K562 (cell line): ENCODE data around the gene FSD1L. TPM values are rescaled to one million over a fixed set of nuclear protein-coding genes. Genes with fewer than 3 reads are reported as not detected.

Source experiments
- AFF1 ChIP-seq, 2 experiments: fragments of 450-650 bp; IDR thresholded peaks; 2 replicates each; pipeline ENCODE4 v1.6.1; 2018; ENCODE audit warnings: mild to moderate bottlenecking in 2 of 2, low read depth in 1 of 2; ENCODE audit not compliant: partially characterized antibody in 2 of 2
- CBFB ChIP-seq: sonication (generic); formaldehyde crosslinking; IDR thresholded peaks from 2 replicates; pipeline ENCODE4 v1.4.0; 2020; ENCODE audit warnings: mild to moderate bottlenecking, missing genetic modification reagents
- CTCF ChIP-seq, 3 experiments: IDR thresholded peaks in 2 of 3; conservative IDR thresholded peaks in 1 of 3; 2 replicates each; pipeline ENCODE4 v1.5.1; 2011 to 2012; ENCODE audit warnings: low read length in 3 of 3, mild to moderate bottlenecking in 3 of 3, control low read depth in 2 of 3, improper control_type of control experiment in 1 of 3, inconsistent platforms in 1 of 3, low read depth in 1 of 3, mixed read lengths in 1 of 3, moderate library complexity in 1 of 3; ENCODE audit not compliant: insufficient read depth in 2 of 3
- MAFF ChIP-seq: IDR thresholded peaks from 2 replicates; pipeline ENCODE4 v1.6.1; 2012; ENCODE audit warnings: low read length, improper control_type of control experiment
- ZNF408 ChIP-seq: fragments of 250-450 bp; sonication (Bioruptor Pico); IDR thresholded peaks from 2 replicates; pipeline ENCODE4 v1.4.0; 2020; ENCODE audit warnings: low read depth, mild to moderate bottlenecking, moderate library complexity
- ZNF444 ChIP-seq: fragments of 250-450 bp; sonication (Bioruptor Pico); IDR thresholded peaks from 2 replicates; pipeline ENCODE4 v1.4.0; 2020; ENCODE audit warnings: mild to moderate bottlenecking, moderate library complexity
- polyA plus RNA-seq, 8 experiments: library from polyadenylated mRNA; depleted of rRNA in 4 of 8; stranded (reverse) in 5 of 8; unstranded in 3 of 8; fragments of >200 nt; fragmentation: Nextera tagmentation in 2 of 8; fragmentation: Illumina TruSeq in 1 of 8; extraction: Ambion mirVana in 2 of 8; extraction: Trizol in 1 of 8; gene quantifications; 2 replicates each; pipeline versions ENCODE4 v1.2.1 to v1.2.3, GENCODE V29; 2011 to 2014; ENCODE audit warnings: inconsistent platforms in 1 of 8, missing spikeins in 1 of 8
- total RNA-seq, 7 experiments: library from RNA; depleted of rRNA in 6 of 7; stranded (reverse); fragments of >200 nt in 6 of 7; fragmentation: Illumina TruSeq in 2 of 7; extraction: Trizol in 2 of 7; gene quantifications; 2 replicates each; pipeline versions ENCODE4 v1.2.1 to v1.2.3, GENCODE V29; 2011 to 2021; ENCODE audit warnings: low replicate concordance in 1 of 7

Gene FSD1L
- total and polyA plus RNA-seq, 9 of the 15 experiments (the other 6 are each of a cell fraction or from before 2014, with no cell fraction given), result 0.95 to 4.2 (median 2.1) TPM

GRCh38 chr9:105432247-105432842 lies 15.5 kb upstream of the FSD1L start (continued):
- no peak for TF ChIP-seq AFF1 (IDR thresholded peaks at IDR 0.05; ENCODE audit: low read depth in 1 of 2, partially characterized antibody in 2 of 2)
- TF ChIP-seq MAFF, result no peak
- no peak for TF ChIP-seq CTCF (IDR thresholded peaks at IDR 0.05 in 2 of 3, conservative IDR thresholded peaks at IDR 0.05 in 1 of 3; ENCODE audit: insufficient read depth in 2 of 3, low read depth in 1 of 3, low read length in 3 of 3)
- no peak for TF ChIP-seq CBFB (CRISPR knock-in tag)
- no peak for TF ChIP-seq ZNF444 (CRISPR knock-in tag)
- no peak for TF ChIP-seq ZNF408 (CRISPR knock-in tag)
